ENCODE measurements around the gene ZNF277. TPM values are rescaled to one million over a fixed set of nuclear protein-coding genes. Genes with fewer than 3 reads are reported as not detected.

ZNF277 gene
- total RNA-seq, 1 donor from 2014 or later = 21.6 TPM

DNA sequence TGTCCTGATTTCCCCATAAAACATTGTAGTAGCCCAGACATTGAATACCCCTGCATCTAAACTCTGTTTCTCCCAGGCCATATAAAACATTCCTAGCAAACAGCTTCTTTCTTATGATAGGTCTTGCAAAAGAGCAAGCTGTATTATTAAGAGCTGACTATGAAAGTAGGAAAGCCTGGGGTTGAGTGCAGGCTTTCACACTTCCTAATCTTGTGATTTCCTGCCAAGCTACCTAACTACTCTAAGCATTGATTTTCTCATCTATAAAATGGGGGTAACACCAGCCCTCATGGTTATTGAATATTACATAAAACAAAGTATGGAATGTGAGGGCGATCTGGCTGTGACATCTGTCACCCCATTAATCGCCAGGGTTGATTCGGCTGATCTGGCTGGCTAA lies 81.8 kb downstream of the ZNF277 start:
- no peak for DNase-seq (ENCODE audit: extremely low spot score in 2 of 2)
- intact Hi-C loops (cut with DNase I) = no loop called here
- Histone ChIP-seq H3K36me3 (peaks cover 0 to 13% of the 10 kb centered on the region in 2 donors), H3K4me1 (no peaks in the 10 kb centered on the region), H3K27me3 (no peaks in the 10 kb centered on the region), H3K4me3 (no peak overlapping the region), H3K27ac (no peak overlapping the region), H3K9me3 (no peaks in the 10 kb centered on the region)
- TF ChIP-seq POLR2A (IDR thresholded peaks at IDR 0.05) (no peak), POLR2AphosphoS5 (IDR thresholded peaks at IDR 0.05; ENCODE audit: insufficient read depth in 1 of 2, low read depth in 1 of 2) (no peak)
- TF ChIP-seq, protein P1, sequence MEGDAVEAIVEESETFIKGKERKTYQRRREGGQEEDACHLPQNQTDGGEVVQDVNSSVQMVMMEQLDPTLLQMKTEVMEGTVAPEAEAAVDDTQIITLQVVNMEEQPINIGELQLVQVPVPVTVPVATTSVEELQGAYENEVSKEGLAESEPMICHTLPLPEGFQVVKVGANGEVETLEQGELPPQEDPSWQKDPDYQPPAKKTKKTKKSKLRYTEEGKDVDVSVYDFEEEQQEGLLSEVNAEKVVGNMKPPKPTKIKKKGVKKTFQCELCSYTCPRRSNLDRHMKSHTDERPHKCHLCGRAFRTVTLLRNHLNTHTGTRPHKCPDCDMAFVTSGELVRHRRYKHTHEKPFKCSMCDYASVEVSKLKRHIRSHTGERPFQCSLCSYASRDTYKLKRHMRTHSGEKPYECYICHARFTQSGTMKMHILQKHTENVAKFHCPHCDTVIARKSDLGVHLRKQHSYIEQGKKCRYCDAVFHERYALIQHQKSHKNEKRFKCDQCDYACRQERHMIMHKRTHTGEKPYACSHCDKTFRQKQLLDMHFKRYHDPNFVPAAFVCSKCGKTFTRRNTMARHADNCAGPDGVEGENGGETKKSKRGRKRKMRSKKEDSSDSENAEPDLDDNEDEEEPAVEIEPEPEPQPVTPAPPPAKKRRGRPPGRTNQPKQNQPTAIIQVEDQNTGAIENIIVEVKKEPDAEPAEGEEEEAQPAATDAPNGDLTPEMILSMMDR (IDR thresholded peaks at IDR 0.05) = no peak

DNA sequence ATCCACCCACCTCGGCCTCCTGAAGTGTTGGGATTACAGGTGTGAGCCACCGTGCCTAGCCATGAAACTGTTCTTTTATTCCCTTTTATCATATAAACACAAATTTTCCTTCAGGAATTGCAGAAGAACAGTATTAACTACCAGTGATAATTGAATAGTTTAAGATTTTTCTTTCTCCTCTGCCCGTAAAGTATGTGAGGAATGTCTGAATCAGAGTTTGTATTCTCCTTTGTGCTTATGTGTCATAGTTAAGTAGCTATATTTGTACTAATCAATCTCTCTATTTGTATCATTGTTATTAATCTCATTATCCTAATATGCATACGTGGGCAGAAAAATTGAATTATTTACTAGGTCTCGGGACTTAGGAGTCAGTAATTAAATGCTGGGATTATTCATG lies 83.6 kb downstream of the ZNF277 start:
- Histone ChIP-seq H3K27ac (no peak overlapping the region), H3K4me3 (no peak overlapping the region), H3K9me3 (no peaks in the 10 kb centered on the region), H3K36me3 (peaks cover 0 to 13% of the 10 kb centered on the region in 2 donors), H3K4me1 (no peaks in the 10 kb centered on the region), H3K27me3 (no peaks in the 10 kb centered on the region)
- intact Hi-C loops (cut with DNase I) = no loop called here
- DNase-seq (ENCODE audit: extremely low spot score in 2 of 2) = no peak
- TF ChIP-seq, protein P1 (IDR thresholded peaks at IDR 0.05) = no peak
- no peak for TF ChIP-seq POLR2AphosphoS5 (IDR thresholded peaks at IDR 0.05; ENCODE audit: insufficient read depth in 1 of 2, low read depth in 1 of 2)
- TF ChIP-seq POLR2A (IDR thresholded peaks at IDR 0.05) = no peak

DNA sequence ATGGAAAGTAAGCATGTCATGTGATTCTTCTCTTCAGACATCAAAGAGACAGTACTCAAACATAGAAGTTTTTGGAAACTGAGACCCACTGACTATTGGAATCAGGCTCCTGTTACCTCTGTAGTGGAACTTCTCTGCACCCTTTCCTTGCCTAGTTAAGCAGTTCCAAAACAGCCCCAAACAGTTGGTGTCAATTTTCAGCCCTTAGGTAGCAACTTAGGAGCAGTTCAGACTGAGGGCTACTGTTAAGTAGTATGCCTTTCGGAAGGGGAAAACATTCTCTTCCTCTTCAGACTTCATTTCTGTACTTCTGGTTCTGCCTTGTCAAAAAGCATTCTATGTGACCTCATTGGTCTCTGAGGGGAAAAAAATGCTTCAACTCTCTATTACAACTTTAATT lies 85.7 kb downstream of the ZNF277 start:
- Histone ChIP-seq H3K4me3 (no peak overlapping the region), H3K27me3 (no peaks in the 10 kb centered on the region), H3K36me3 (peaks cover 0 to 14% of the 10 kb centered on the region in 2 donors), H3K9me3 (no peaks in the 10 kb centered on the region), H3K4me1 (no peaks in the 10 kb centered on the region), H3K27ac (no peak overlapping the region)
- no peak for DNase-seq (ENCODE audit: extremely low spot score in 2 of 2)
- intact Hi-C loops (cut with DNase I) = no loop called here
- TF ChIP-seq, protein P1 (IDR thresholded peaks at IDR 0.05) = no peak
- TF ChIP-seq POLR2A (IDR thresholded peaks at IDR 0.05) (no peak), POLR2AphosphoS5 (IDR thresholded peaks at IDR 0.05; ENCODE audit: insufficient read depth in 1 of 2, low read depth in 1 of 2) (no peak)

DNA sequence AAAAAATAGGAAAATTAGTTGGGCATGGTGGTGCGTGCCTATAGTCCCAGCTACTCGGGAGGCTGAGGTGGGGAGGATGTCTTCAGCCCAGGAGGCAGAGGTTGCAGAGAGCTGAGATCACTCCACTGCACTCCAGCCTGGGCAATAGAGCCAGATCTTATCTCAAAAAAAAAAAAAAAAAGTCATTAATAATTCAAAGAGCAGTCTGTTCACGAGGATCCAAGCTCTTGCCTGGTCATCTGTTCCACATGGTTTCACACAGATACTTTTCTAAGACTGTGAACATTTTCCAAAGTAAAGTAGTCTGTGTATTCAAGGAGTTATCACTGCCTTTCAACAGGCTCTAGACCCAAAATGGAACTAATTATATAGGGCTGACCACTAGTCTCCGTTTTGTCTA lies 86.9 kb downstream of the ZNF277 start:
- Histone ChIP-seq H3K4me3 (no peak overlapping the region), H3K4me1 (no peaks in the 10 kb centered on the region), H3K36me3 (peaks cover 0 to 12% of the 10 kb centered on the region in 2 donors), H3K27me3 (no peaks in the 10 kb centered on the region), H3K27ac (no peak overlapping the region), H3K9me3 (no peaks in the 10 kb centered on the region)
- intact Hi-C loops (cut with DNase I) = no loop called here
- DNase-seq (ENCODE audit: extremely low spot score in 2 of 2) = no peak
- TF ChIP-seq POLR2A (IDR thresholded peaks at IDR 0.05) (no peak), POLR2AphosphoS5 (IDR thresholded peaks at IDR 0.05; ENCODE audit: insufficient read depth in 1 of 2, low read depth in 1 of 2) (no peak)
- TF ChIP-seq, protein P1 (IDR thresholded peaks at IDR 0.05) = no peak

DNA sequence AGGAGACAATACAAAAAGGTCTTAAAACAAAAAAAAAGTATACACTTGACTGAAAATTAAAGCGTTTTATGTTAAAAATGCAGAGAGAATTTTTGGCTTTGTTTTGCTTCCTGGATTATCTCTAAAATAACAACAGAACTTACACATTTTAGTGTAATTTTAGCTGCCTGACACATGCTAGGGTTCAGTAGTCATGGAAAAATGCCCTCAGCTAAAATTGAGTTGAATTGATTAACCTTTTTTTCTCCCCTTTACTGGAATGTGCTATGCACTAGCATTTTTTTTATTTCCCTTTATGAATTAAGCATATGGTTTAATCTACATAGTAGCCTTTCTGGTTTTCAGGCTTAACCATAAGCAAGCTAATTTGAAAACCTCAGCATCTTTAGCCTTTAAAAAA lies 89.9 kb downstream of the ZNF277 start:
- no peaks in the 10 kb centered on the region for H3K4me1 ChIP-seq
- H3K9me3 ChIP-seq = no peaks in the 10 kb centered on the region
- H3K27me3 ChIP-seq = no peaks in the 10 kb centered on the region
- no peak overlapping the region for H3K27ac ChIP-seq
- no peak overlapping the region for H3K4me3 ChIP-seq
- intact Hi-C loops (cut with DNase I) = no loop called here
- H3K36me3 ChIP-seq = peaks cover 0 to 3% of the 10 kb centered on the region in 2 donors
- DNase-seq (ENCODE audit: extremely low spot score in 2 of 2) = no peak
- TF ChIP-seq POLR2AphosphoS5 (IDR thresholded peaks at IDR 0.05; ENCODE audit: insufficient read depth in 1 of 2, low read depth in 1 of 2) (no peak), POLR2A (IDR thresholded peaks at IDR 0.05) (no peak)
- TF ChIP-seq, protein P1 (IDR thresholded peaks at IDR 0.05) = no peak

Measured in vagina (tissue), 2 donors.